Cardiac muscle cell (in vitro differentiated cells and primary cell): ENCODE results near the gene MOB2. TPM values are rescaled to one million over a fixed set of nuclear protein-coding genes. Genes with fewer than 3 reads are reported as not detected.

Source experiments
- DNase-seq, 2 donors: peaks; one replicate each; pipeline versions ENCODE4 v3.0.0 to v3.0.0-alpha.2; 2010 to 2017; ENCODE audit warnings: low read depth in 1 of 2, low spot score in 1 of 2
- H3K27ac ChIP-seq: fragments of 200-600 bp; sonication (generic); 2 replicates; pipeline ENCODE4 v1.5.1; 2016
- H3K27me3 ChIP-seq: fragments of 200-600 bp; sonication (generic); 2 replicates; pipeline ENCODE4 v1.6.0; 2016; ENCODE audit warnings: control low read depth
- H3K36me3 ChIP-seq: fragments of 200-600 bp; sonication (generic); 2 replicates; pipeline ENCODE4 v1.5.1; 2016; ENCODE audit warnings: control low read depth
- H3K4me1 ChIP-seq: fragments of 200-600 bp; sonication (generic); 2 replicates; pipeline ENCODE4 v1.8.1; 2017; ENCODE audit warnings: low read depth, mild to moderate bottlenecking, mixed run types
- H3K4me3 ChIP-seq: fragments of 200-600 bp; sonication (generic); 2 replicates; pipeline ENCODE4 v1.5.1; 2016; ENCODE audit warnings: mild to moderate bottlenecking
- H3K9me3 ChIP-seq: fragments of 200-600 bp; sonication (generic); 2 replicates; pipeline ENCODE4 v1.5.1; 2017; ENCODE audit warnings: low read depth, mild to moderate bottlenecking, control low read depth
- polyA plus RNA-seq: library from polyadenylated mRNA; unstranded; fragments of >200 nt; fragmentation: Nextera tagmentation; extraction: Ambion mirVana; gene quantifications from 2 replicates; pipeline ENCODE4 v1.2.1, GENCODE V29; 2016
- total RNA-seq: library from RNA; depleted of rRNA; stranded (reverse); fragments of >200 nt; gene quantifications from 2 replicates; pipeline ENCODE4 v1.2.3, GENCODE V29; 2016
- TF ChIP-seq, protein P1 (sequence below): IDR thresholded peaks from 2 replicates; pipeline ENCODE4 v1.5.1; 2012; ENCODE audit warnings: low read depth, mild to moderate bottlenecking, low read length

The MOB2 gene
- total and polyA plus RNA-seq, 2 experiments from 2014 or later = 31.1 to 52.0 TPM

DNA sequence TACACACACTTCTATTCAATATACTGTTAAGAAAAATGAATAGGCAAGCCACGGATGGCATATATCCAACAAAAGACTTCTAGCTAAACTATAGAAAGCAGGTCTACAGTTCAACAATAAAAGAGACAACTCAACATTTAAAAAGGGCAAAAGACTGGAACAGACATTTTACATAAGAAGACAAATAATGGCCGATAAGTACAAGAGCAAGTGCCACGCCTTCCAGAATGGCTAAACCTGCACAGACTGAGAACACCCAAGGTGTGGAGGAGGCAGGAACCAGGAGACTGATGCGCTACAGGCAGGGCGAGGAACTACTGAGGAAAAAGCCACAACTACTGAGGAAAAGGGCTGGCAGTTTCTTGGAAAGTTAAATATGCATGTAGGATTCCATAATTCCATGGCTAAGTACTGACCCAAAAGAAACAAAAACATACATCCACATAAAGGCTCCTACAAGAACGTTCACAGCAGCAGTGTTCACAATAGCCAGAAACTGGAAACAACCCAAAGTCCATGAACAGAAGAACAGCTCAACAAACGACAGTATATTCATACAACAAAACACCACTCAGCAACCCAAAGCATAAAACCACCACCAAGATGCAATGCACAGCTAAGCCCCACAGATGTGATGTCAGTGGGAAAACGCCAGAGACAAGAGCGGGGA is 9.6 kb upstream of the MOB2 start:
- Histone ChIP-seq H3K4me1 (no peaks in the 10 kb centered on the region), H3K9me3 (no peaks in the 10 kb centered on the region), H3K36me3 (no peaks in the 10 kb centered on the region), H3K27ac (no peak overlapping the region), H3K27me3 (no peaks in the 10 kb centered on the region), H3K4me3 (no peak overlapping the region)
- TF ChIP-seq, protein P1, sequence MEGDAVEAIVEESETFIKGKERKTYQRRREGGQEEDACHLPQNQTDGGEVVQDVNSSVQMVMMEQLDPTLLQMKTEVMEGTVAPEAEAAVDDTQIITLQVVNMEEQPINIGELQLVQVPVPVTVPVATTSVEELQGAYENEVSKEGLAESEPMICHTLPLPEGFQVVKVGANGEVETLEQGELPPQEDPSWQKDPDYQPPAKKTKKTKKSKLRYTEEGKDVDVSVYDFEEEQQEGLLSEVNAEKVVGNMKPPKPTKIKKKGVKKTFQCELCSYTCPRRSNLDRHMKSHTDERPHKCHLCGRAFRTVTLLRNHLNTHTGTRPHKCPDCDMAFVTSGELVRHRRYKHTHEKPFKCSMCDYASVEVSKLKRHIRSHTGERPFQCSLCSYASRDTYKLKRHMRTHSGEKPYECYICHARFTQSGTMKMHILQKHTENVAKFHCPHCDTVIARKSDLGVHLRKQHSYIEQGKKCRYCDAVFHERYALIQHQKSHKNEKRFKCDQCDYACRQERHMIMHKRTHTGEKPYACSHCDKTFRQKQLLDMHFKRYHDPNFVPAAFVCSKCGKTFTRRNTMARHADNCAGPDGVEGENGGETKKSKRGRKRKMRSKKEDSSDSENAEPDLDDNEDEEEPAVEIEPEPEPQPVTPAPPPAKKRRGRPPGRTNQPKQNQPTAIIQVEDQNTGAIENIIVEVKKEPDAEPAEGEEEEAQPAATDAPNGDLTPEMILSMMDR = no peak
- DNase-seq = no peak

GRCh38 chr11:1494650-1495049 is 8.1 kb upstream of the MOB2 start:
- TF ChIP-seq, protein P1 = no peak
- no peaks in the 10 kb centered on the region for H3K4me1 ChIP-seq
- DNase-seq = no peak
- no peak overlapping the region for H3K27ac ChIP-seq
- H3K27me3 ChIP-seq = no peaks in the 10 kb centered on the region
- no peaks in the 10 kb centered on the region for H3K36me3 ChIP-seq
- no peak overlapping the region for H3K4me3 ChIP-seq
- no peaks in the 10 kb centered on the region for H3K9me3 ChIP-seq

GRCh38 chr11:1493650-1494244 is 7.2 kb upstream of the MOB2 start:
- H3K4me1 ChIP-seq = peaks cover under 1% of the 10 kb centered on the region
- no peaks in the 10 kb centered on the region for H3K27me3 ChIP-seq
- H3K27ac ChIP-seq = no peak overlapping the region
- no peaks in the 10 kb centered on the region for H3K36me3 ChIP-seq
- H3K9me3 ChIP-seq = no peaks in the 10 kb centered on the region
- TF ChIP-seq, protein P1 = no peak
- H3K4me3 ChIP-seq = no peak overlapping the region
- DNase-seq = no peak

- no peak overlapping the region for H3K27ac ChIP-seq
- no peak for DNase-seq
- H3K27me3 ChIP-seq = no peaks in the 10 kb centered on the region
- no peaks in the 10 kb centered on the region for H3K36me3 ChIP-seq
- peaks cover 20% of the 10 kb centered on the region for H3K4me1 ChIP-seq
- H3K4me3 ChIP-seq = no peak overlapping the region
- no peaks in the 10 kb centered on the region for H3K9me3 ChIP-seq
- TF ChIP-seq, protein P1 = no peak
Observed at GRCh38 chr11:1491379-1491778, 4.8 kb upstream of the MOB2 start.

DNA sequence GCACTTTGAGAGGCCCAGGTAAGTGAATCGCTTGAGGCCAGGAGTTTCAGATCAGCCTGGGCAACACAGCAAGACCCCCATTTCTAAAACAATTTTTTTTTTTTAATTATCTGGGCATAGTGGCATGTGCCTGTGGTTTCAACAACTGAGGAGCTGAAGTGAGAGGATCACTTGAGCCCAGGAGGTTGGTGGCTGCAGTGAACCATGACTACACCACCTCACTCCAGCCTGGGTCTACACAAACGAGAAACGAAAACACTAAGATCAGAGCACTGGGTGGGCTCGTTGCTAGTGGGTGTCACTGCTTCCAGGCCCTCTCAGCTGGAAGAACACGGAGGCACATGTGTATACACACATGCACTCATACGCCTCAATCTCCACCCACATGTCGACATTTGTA is 4.1 kb upstream of the MOB2 start:
- TF ChIP-seq, protein P1 = no peak
- H3K36me3 ChIP-seq = no peaks in the 10 kb centered on the region
- no peak overlapping the region for H3K27ac ChIP-seq
- peaks cover 25% of the 10 kb centered on the region for H3K4me1 ChIP-seq
- DNase-seq = no peak
- H3K9me3 ChIP-seq = no peaks in the 10 kb centered on the region
- no peaks in the 10 kb centered on the region for H3K27me3 ChIP-seq
- no peak overlapping the region for H3K4me3 ChIP-seq
